ENCODE results near the gene CCDC77.

Gene CCDC77

GRCh38 chr12:480831-481816 is 79.7 kb downstream of the CCDC77 start:
- peak; percentile 35 for DNase-seq

GRCh38 chr12:482061-482460 is 80.6 kb downstream of the CCDC77 start:
- no peak for DNase-seq

- DNase-seq, result no peak
Observed at GRCh38 chr12:484096-484495, 82.7 kb downstream of the CCDC77 start.

- no peak for DNase-seq
Observed at GRCh38 chr12:490260-490659, 88.8 kb downstream of the CCDC77 start.
